K562 (cell line): ENCODE results near the gene RELCH. TPM values are rescaled to one million over a fixed set of nuclear protein-coding genes. Genes with fewer than 3 reads are reported as not detected.

Source experiments
- ATAC-seq: fragments of 200-7000 bp; cut with Tn5 transposase; 3 replicates; pipeline ENCODE4 v1.9.1; 2020; ENCODE audit warnings: moderate library complexity
- BruUV-seq: library from RNA; stranded (reverse); fragments of 400-500 nt; replicated peaks from 2 replicates; lab custom pipeline; 2021; lab: Mats Ljungman, UMichigan
- CTCF ChIA-PET: fragments of 300-600 bp; formaldehyde crosslinking; extraction: SDS; loops from one replicate; lab custom pipeline; 2021; ENCODE audit warnings: low intra/inter-chr PET ratio; lab: Yijun Ruan, JAX
- POLR2A ChIA-PET: fragments of 300-600, 350-650 bp; sonication (Branson Sonifier 250); formaldehyde crosslinking; extraction: SDS; loops from one replicate; lab custom pipeline; 2021; ENCODE audit warnings: antibody characterized with exemption, inconsistent platforms; lab: Yijun Ruan, JAX
- DNase-seq, 4 experiments: peaks; one replicate each; pipeline versions ENCODE4 v3.0.0 to v3.0.0-alpha.2; 2011 to 2018; ENCODE audit warnings: low spot score in 3 of 4, mixed read lengths in 3 of 4; ENCODE audit errors: extremely low read depth in 1 of 4
- FAIRE-seq: peaks from 2 replicates; lab custom pipeline; 2011; peaks lifted over from hg19 to GRCh38; lab: Jason Lieb, UNC
- H2AFZ ChIP-seq: 2 replicates; pipeline ENCODE4 v1.6.0; 2011; ENCODE audit warnings: low read depth, low read length, control low read depth, inconsistent platforms
- H3K27ac ChIP-seq: fragments of 200-600 bp; 3 replicates; pipeline ENCODE4 v1.8.0; 2011; ENCODE audit warnings: low read depth, mild to moderate bottlenecking, control low read depth, inconsistent platforms, low read length, moderate library complexity, mixed read lengths; ENCODE audit errors: extremely low read depth
- H3K27me3 ChIP-seq, 2 experiments: fragments of 300-600 bp in 1 of 2; 2 replicates in 1 of 2; 3 replicates in 1 of 2; pipeline versions ENCODE4 v1.6.0 to v1.8.0; 2011; ENCODE audit warnings: inconsistent platforms in 2 of 2, low read length in 2 of 2, mild to moderate bottlenecking in 1 of 2, mixed read lengths in 1 of 2, moderate library complexity in 1 of 2; ENCODE audit not compliant: control insufficient read depth in 2 of 2, insufficient read depth in 2 of 2
- H3K36me3 ChIP-seq: fragments of 300-600 bp; 3 replicates; pipeline ENCODE4 v1.8.0; 2011; ENCODE audit warnings: mild to moderate bottlenecking, low read length, inconsistent platforms; ENCODE audit not compliant: control insufficient read depth, insufficient read depth
- H3K4me1 ChIP-seq, 2 experiments: fragments of 200-600 bp in 1 of 2; replicated peaks in 1 of 2; 2 replicates in 1 of 2; 3 replicates in 1 of 2; pipeline versions ENCODE4 v1.5.1 to v1.8.0; 2011; ENCODE audit warnings: inconsistent platforms in 2 of 2, low read length in 2 of 2, mild to moderate bottlenecking in 1 of 2, mixed read lengths in 1 of 2, moderate library complexity in 1 of 2; ENCODE audit not compliant: control insufficient read depth in 2 of 2, insufficient read depth in 2 of 2
- H3K4me2 ChIP-seq: 2 replicates; pipeline ENCODE4 v1.6.1; 2011; ENCODE audit warnings: low read length, control low read depth, inconsistent platforms, mixed read lengths; ENCODE audit not compliant: insufficient read depth
- H3K4me3 ChIP-seq: fragments of 200-600 bp; sonication (generic), shearing (Covaris generic); 2 replicates; pipeline ENCODE4 v1.5.1; 2016; ENCODE audit warnings: control low read depth, inconsistent platforms
- H3K79me2 ChIP-seq: fragments of 200-600 bp; 3 replicates; pipeline ENCODE4 v1.8.0; 2011; ENCODE audit warnings: low read length, inconsistent platforms; ENCODE audit not compliant: control insufficient read depth, insufficient read depth
- H3K9ac ChIP-seq, 2 experiments: 2 replicates each; pipeline versions ENCODE4 v1.6.0 to v1.6.1; 2011; ENCODE audit warnings: low read depth in 2 of 2, low read length in 2 of 2, control low read depth in 1 of 2, inconsistent platforms in 1 of 2, mild to moderate bottlenecking in 1 of 2, mixed read lengths in 1 of 2; ENCODE audit not compliant: insufficient read depth in 1 of 2
- H3K9me1 ChIP-seq: one replicate; pipeline ENCODE4 v1.6.0; 2011; ENCODE audit warnings: inconsistent platforms, mild to moderate bottlenecking, low read length, moderate library complexity; ENCODE audit not compliant: control insufficient read depth, insufficient read depth
- H3K9me3 ChIP-seq: replicated peaks from 2 replicates; pipeline ENCODE4 v1.5.1; 2011; ENCODE audit warnings: low read depth, low read length, inconsistent platforms; ENCODE audit not compliant: control insufficient read depth, insufficient read depth
- H4K20me1 ChIP-seq: replicated peaks from 2 replicates; pipeline ENCODE4 v1.6.1; 2011; ENCODE audit warnings: low read length, inconsistent platforms, mixed read lengths; ENCODE audit not compliant: control insufficient read depth, insufficient read depth
- C11orf30 ChIP-seq: fragments of 450-650 bp; IDR thresholded peaks from 2 replicates; pipeline ENCODE4 v1.6.1; 2016; ENCODE audit warnings: low read depth, mild to moderate bottlenecking
- CBX1 ChIP-seq: sonication (generic); IDR thresholded peaks from 2 replicates; pipeline ENCODE4 v1.6.1; 2016; ENCODE audit warnings: antibody characterized with exemption, low read depth, mild to moderate bottlenecking
- HDAC8 ChIP-seq: fragments of 450-650 bp; IDR thresholded peaks from 2 replicates; pipeline ENCODE4 v1.6.1; 2016; ENCODE audit warnings: mild to moderate bottlenecking, missing genetic modification characterization, moderate library complexity, missing compliant biosample characterization
- KAT2B ChIP-seq: IDR thresholded peaks from one replicate; pipeline ENCODE4 v1.6.1; 2012; ENCODE audit warnings: low read depth, mild to moderate bottlenecking, control low read depth, inconsistent platforms, low read length, moderate library complexity
- KAT8 ChIP-seq: fragments of 450-650 bp; IDR thresholded peaks from 2 replicates; pipeline ENCODE4 v1.6.1; 2016; ENCODE audit warnings: low read depth, mild to moderate bottlenecking
- MCM3 ChIP-seq: fragments of 450-650 bp; IDR thresholded peaks from 2 replicates; pipeline ENCODE4 v1.6.1; 2016
- MXI1 ChIP-seq: IDR thresholded peaks from 2 replicates; pipeline ENCODE4 v1.6.1; 2011; ENCODE audit warnings: low read depth, mild to moderate bottlenecking, improper control_type of control experiment, low read length
- NELFE ChIP-seq: IDR thresholded peaks from 2 replicates; pipeline ENCODE4 v1.6.1; 2011; ENCODE audit warnings: mild to moderate bottlenecking; ENCODE audit not compliant: insufficient read depth, insufficient read length
- NR3C1 ChIP-seq: sonication (generic); formaldehyde crosslinking; IDR thresholded peaks from 2 replicates; pipeline ENCODE4 v1.8.1; 2022; ENCODE audit warnings: missing genetic modification reagents
- SNRNP70 ChIP-seq: fragments of 200-400 bp; formaldehyde crosslinking; optimal IDR thresholded peaks from 2 replicates; pipeline ENCODE3; 2017; ENCODE audit warnings: low read depth, low read length
- THRAP3 ChIP-seq: fragments of 450-650 bp; IDR thresholded peaks from 2 replicates; pipeline ENCODE4 v1.6.1; 2016; ENCODE audit warnings: mild to moderate bottlenecking, inconsistent platforms, borderline replicate concordance
- ZSCAN29 ChIP-seq: fragments of 450-650 bp; IDR thresholded peaks from 2 replicates; pipeline ENCODE4 v1.6.1; 2017
- WGBS: fragments of 100-300 bp; shearing (Covaris generic); methylation state at CpG from one replicate; pipeline ENCODE4 v1.1.6; 2016; ENCODE audit warnings: low coverage, mixed read lengths; ENCODE audit not compliant: insufficient coverage; ENCODE audit errors: missing lambda C conversion rate; 5-methylcytosine and 5-hydroxymethylcytosine counted together
- in situ Hi-C: fragments of 300-500 bp; cut with MboI; formaldehyde crosslinking; loops from 4 replicates; pipeline ENCODE4 v1.15.0; 2018; ENCODE audit warnings: inconsistent platforms, mixed read lengths
- intact Hi-C: fragments of 100-400 bp; cut with micrococcal nuclease; formaldehyde crosslinking; loops from 2 replicates; pipeline ENCODE4 v1.14.2; 2022
- polyA plus RNA-seq, 8 experiments: library from polyadenylated mRNA; depleted of rRNA in 4 of 8; stranded (reverse) in 5 of 8; unstranded in 3 of 8; fragments of >200 nt; fragmentation: Nextera tagmentation in 2 of 8; fragmentation: Illumina TruSeq in 1 of 8; extraction: Ambion mirVana in 2 of 8; extraction: Trizol in 1 of 8; gene quantifications; 2 replicates each; pipeline versions ENCODE4 v1.2.1 to v1.2.3, GENCODE V29; 2011 to 2014; ENCODE audit warnings: inconsistent platforms in 1 of 8, missing spikeins in 1 of 8
- total RNA-seq, 7 experiments: library from RNA; depleted of rRNA in 6 of 7; stranded (reverse); fragments of >200 nt in 6 of 7; fragmentation: Illumina TruSeq in 2 of 7; extraction: Trizol in 2 of 7; gene quantifications; 2 replicates each; pipeline versions ENCODE4 v1.2.1 to v1.2.3, GENCODE V29; 2011 to 2021; ENCODE audit warnings: low replicate concordance in 1 of 7
- TF ChIP-seq, protein P1 (sequence below): fragments of 450-650 bp; formaldehyde crosslinking; IDR thresholded peaks from 2 replicates; pipeline ENCODE4 v1.4.0; 2022; ENCODE audit warnings: missing genetic modification characterization
- TF ChIP-seq, protein P2 (sequence below): sonication (generic); formaldehyde crosslinking; IDR thresholded peaks from 2 replicates; pipeline ENCODE4 v1.8.0; 2023; ENCODE audit warnings: mild to moderate bottlenecking, missing genetic modification reagents
- TF ChIP-seq, protein P3 (sequence below): IDR thresholded peaks from 3 replicates; pipeline ENCODE4 v1.6.1; 2011; ENCODE audit warnings: borderline replicate concordance, mild to moderate bottlenecking; ENCODE audit not compliant: insufficient read length, insufficient read depth
- TF ChIP-seq, protein P4 (sequence below): fragments of 150-350 bp; conservative IDR thresholded peaks from 2 replicates; pipeline ENCODE4 v1.6.1; 2014; ENCODE audit warnings: low read length

RELCH gene
- total and polyA plus RNA-seq, 9 of the 15 experiments (the other 6 are each of a cell fraction or from before 2014, with no cell fraction given) = 1.4 to 13.6 (median 7.6) TPM

DNA sequence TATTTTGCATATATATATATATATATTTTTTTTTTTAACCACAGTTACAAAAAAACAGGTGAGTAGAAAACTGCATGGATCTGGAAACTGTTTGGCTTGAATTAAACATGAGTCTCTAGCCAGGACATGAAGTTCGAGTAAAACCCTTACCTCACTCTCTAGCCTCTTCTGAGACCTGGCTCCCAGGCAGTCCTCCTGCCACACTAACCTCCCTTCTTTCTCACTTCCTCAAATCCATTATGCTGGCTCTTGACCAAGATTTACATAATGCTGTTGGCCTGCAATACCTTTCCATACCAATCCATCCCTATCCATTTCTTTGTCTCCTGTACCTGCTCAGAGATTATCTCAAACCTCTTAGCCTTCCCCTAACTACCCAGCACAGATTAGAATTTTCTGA, 34.2 kb upstream of the RELCH start:
- DNase-seq = no peak
- no peak overlapping the region for H2AFZ ChIP-seq
- no peaks in the 10 kb centered on the region for H3K79me2 ChIP-seq
- intact Hi-C loops = no loop called here
- no peak overlapping the region for H3K9ac ChIP-seq
- no TSS peak for BruUV-seq
- FAIRE-seq = no peak
- no peaks in the 10 kb centered on the region for H3K9me3 ChIP-seq
- TF ChIP-seq MXI1 (no peak), ZSCAN29 (no peak), KAT8 (no peak), NELFE (no peak), C11orf30 (no peak), KAT2B (no peak), NR3C1 (no peak), HDAC8 (tag) (no peak), THRAP3 (no peak), CBX1 (no peak), SNRNP70 (no peak), MCM3 (no peak)
- TF ChIP-seq, protein P1, sequence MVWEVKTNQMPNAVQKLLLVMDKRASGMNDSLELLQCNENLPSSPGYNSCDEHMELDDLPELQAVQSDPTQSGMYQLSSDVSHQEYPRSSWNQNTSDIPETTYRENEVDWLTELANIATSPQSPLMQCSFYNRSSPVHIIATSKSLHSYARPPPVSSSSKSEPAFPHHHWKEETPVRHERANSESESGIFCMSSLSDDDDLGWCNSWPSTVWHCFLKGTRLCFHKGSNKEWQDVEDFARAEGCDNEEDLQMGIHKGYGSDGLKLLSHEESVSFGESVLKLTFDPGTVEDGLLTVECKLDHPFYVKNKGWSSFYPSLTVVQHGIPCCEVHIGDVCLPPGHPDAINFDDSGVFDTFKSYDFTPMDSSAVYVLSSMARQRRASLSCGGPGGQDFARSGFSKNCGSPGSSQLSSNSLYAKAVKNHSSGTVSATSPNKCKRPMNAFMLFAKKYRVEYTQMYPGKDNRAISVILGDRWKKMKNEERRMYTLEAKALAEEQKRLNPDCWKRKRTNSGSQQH (CRISPR knock-in tag) = no peak
- TF ChIP-seq, protein P2, sequence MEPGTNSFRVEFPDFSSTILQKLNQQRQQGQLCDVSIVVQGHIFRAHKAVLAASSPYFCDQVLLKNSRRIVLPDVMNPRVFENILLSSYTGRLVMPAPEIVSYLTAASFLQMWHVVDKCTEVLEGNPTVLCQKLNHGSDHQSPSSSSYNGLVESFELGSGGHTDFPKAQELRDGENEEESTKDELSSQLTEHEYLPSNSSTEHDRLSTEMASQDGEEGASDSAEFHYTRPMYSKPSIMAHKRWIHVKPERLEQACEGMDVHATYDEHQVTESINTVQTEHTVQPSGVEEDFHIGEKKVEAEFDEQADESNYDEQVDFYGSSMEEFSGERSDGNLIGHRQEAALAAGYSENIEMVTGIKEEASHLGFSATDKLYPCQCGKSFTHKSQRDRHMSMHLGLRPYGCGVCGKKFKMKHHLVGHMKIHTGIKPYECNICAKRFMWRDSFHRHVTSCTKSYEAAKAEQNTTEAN (CRISPR knock-in tag) = no peak
- TF ChIP-seq, protein P3, sequence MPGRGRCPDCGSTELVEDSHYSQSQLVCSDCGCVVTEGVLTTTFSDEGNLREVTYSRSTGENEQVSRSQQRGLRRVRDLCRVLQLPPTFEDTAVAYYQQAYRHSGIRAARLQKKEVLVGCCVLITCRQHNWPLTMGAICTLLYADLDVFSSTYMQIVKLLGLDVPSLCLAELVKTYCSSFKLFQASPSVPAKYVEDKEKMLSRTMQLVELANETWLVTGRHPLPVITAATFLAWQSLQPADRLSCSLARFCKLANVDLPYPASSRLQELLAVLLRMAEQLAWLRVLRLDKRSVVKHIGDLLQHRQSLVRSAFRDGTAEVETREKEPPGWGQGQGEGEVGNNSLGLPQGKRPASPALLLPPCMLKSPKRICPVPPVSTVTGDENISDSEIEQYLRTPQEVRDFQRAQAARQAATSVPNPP = no peak
- TF ChIP-seq, protein P4, sequence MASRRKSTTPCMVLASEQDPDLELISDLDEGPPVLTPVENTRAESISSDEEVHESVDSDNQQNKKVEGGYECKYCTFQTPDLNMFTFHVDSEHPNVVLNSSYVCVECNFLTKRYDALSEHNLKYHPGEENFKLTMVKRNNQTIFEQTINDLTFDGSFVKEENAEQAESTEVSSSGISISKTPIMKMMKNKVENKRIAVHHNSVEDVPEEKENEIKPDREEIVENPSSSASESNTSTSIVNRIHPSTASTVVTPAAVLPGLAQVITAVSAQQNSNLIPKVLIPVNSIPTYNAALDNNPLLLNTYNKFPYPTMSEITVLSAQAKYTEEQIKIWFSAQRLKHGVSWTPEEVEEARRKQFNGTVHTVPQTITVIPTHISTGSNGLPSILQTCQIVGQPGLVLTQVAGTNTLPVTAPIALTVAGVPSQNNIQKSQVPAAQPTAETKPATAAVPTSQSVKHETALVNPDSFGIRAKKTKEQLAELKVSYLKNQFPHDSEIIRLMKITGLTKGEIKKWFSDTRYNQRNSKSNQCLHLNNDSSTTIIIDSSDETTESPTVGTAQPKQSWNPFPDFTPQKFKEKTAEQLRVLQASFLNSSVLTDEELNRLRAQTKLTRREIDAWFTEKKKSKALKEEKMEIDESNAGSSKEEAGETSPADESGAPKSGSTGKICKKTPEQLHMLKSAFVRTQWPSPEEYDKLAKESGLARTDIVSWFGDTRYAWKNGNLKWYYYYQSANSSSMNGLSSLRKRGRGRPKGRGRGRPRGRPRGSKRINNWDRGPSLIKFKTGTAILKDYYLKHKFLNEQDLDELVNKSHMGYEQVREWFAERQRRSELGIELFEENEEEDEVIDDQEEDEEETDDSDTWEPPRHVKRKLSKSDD = no peak
- no peak overlapping the region for H3K4me3 ChIP-seq
- WGBS = 67% methylated on average over 1 of the region's 1 CpG
- no peak overlapping the region for H3K4me2 ChIP-seq
- H3K4me1 ChIP-seq = no peaks in the 10 kb centered on the region
- no peaks in the 10 kb centered on the region for H3K9me1 ChIP-seq
- H3K36me3 ChIP-seq = no peaks in the 10 kb centered on the region
- H3K27ac ChIP-seq = no peak overlapping the region
- CTCF ChIA-PET = no interaction called here
- ATAC-seq = no peak
- no peaks in the 10 kb centered on the region for H4K20me1 ChIP-seq
- no peaks in the 10 kb centered on the region for H3K27me3 ChIP-seq
- POLR2A ChIA-PET = no interaction called here
- in situ Hi-C loops = no loop called here
